Pons (tissue), 1 donor: ENCODE results near the gene SNX14.
"Not testable (repeated sequence)": the region's sequence is repeated elsewhere in the genome, so short reads cannot be mapped to it uniquely, and the experiment has no call there.

ENCODE experiments used
- DNase-seq: peaks from one replicate; pipeline ENCODE4 v3.0.0-alpha.2; 2016; ENCODE audit warnings: low spot score

The SNX14 gene

GRCh38 chr6:85582832-85583231 lies 10.8 kb downstream of the SNX14 start:
- DNase-seq, result not testable (repeated sequence)

GRCh38 chr6:85581572-85581971 lies 12.1 kb downstream of the SNX14 start:
- DNase-seq, result no peak

- no peak for DNase-seq
Observed at GRCh38 chr6:85580878-85581267, 12.8 kb downstream of the SNX14 start.

- no peak for DNase-seq
Observed at GRCh38 chr6:85580118-85580877, 13.4 kb downstream of the SNX14 start.

GRCh38 chr6:85579581-85579980 lies 14.1 kb downstream of the SNX14 start:
- no peak for DNase-seq

GRCh38 chr6:85576476-85576875 lies 17.2 kb downstream of the SNX14 start:
- no peak for DNase-seq

- no peak for DNase-seq
Observed at GRCh38 chr6:85574932-85575598, 18.6 kb downstream of the SNX14 start.

GRCh38 chr6:85569323-85569722 lies 24.3 kb downstream of the SNX14 start:
- no peak for DNase-seq

- no peak for DNase-seq
Observed at GRCh38 chr6:85568411-85568810, 25.2 kb downstream of the SNX14 start.

- DNase-seq, result no peak
Observed at GRCh38 chr6:85565736-85566135, 27.9 kb downstream of the SNX14 start.

- not testable (repeated sequence) for DNase-seq
Observed at GRCh38 chr6:85564223-85564622, 29.4 kb downstream of the SNX14 start.

GRCh38 chr6:85561750-85562357 lies 31.8 kb downstream of the SNX14 start:
- DNase-seq, result no peak

- DNase-seq, result no peak
Observed at GRCh38 chr6:85556992-85557668, 36.5 kb downstream of the SNX14 start.

GRCh38 chr6:85552652-85553051 lies 41.0 kb downstream of the SNX14 start:
- no peak for DNase-seq

- DNase-seq, result no peak
Observed at GRCh38 chr6:85551264-85551663, 42.4 kb downstream of the SNX14 start.

GRCh38 chr6:85547719-85548118 lies 45.9 kb downstream of the SNX14 start:
- no peak for DNase-seq

GRCh38 chr6:85544776-85545175 lies 48.9 kb downstream of the SNX14 start:
- no peak for DNase-seq

- no peak for DNase-seq
Observed at GRCh38 chr6:85537055-85537494, 56.6 kb downstream of the SNX14 start.

- not testable (repeated sequence) for DNase-seq
Observed at GRCh38 chr6:85524281-85524680, 69.4 kb downstream of the SNX14 start.

- no peak for DNase-seq
Observed at GRCh38 chr6:85516168-85516567, 77.5 kb downstream of the SNX14 start.

GRCh38 chr6:85506441-85507093 lies 87.1 kb downstream of the SNX14 start:
- DNase-seq, result no peak
